GM21381 (cell line): ENCODE results near the gene CDC25B.
"Not testable (repeated sequence)": the region's sequence is repeated elsewhere in the genome, so short reads cannot be mapped to it uniquely, and the experiment has no call there.

Experiments used
- ATAC-seq: cut with Tn5 transposase; IDR thresholded peaks from one replicate; pipeline ENCODE4 v1.9.1; 2021; ENCODE audit warnings: mild to moderate bottlenecking, moderate library complexity; ENCODE audit not compliant: unreplicated experiment

Gene CDC25B

DNA sequence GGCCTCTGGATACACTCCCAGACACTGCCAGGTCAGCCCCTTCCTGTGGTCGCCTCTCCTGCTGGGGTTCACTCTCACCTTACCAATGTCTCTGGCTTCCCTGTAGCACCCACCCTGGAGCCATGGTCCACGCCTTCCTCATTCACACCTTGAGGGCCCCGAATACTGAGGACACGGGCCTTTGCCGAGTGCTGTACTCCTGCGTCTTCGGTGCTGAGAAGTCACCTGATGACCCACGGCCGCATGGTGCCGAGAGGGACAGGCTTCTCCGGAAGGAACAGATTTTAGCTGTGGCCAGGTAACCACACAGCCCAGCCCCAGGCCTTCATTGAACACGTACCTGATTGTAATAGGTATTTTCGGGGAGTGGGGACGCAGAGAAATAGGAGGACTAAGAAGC, 25.9 kb downstream of the CDC25B start:
- no peak for ATAC-seq

DNA sequence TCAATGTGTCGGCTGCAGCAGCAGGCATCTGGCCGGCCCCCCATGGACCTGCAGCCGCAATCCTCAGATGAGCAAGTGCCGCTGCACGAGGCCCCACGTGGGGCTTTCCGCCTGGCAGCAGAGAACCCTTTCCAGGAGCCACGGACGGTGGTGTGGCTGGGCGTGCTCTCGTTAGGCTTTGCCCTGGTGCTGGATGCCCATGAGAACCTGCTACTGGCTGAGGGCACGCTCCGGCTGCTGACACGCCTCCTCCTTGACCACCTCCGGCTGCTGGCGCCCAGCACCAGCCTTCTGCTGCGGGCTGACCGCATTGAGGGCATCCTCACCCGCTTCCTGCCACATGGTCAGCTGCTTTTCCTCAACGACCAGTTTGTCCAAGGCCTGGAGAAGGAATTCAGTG, 27.8 kb downstream of the CDC25B start:
- ATAC-seq = no peak

GRCh38 chr20:3825526-3825925, 29.4 kb downstream of the CDC25B start:
- ATAC-seq = no peak

DNA sequence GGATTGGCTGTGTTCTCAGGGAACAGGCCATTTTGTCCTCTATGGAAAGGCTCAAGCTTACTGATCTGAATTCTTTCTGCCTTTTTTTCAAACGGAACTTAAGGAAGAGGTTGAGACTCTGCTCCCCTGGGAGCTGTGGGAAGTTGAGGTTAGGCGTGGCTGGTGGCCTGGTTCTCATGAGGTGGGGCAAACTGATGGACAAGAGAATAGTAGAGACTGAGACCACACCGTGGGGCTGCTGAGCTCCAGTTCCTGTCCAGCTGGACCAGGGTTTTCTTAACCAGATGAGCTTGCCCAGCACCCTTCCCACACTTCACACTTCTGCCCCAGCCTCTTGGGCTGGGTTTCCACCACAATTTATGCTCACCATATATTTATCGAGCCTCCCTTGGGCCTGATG, 30.3 kb downstream of the CDC25B start:
- no peak for ATAC-seq

DNA sequence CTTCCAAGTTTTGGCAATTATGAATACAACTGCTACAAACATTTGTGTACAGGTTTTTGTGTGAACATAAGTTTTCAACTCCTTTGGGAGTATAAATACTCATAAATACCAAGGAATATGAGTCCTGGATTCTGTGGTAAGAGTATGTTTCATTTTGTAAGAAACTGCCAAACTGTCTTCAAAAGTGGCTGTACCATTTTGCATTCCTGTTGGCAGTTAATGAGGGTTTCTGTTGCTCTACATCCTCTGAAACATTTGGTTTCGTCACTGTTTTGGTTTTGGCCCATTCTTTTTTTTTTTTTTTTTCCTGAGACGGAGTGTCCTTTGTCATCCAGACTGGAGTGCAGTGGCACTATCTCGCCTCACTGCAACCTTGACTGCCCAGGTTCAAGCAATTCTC, 32.7 kb downstream of the CDC25B start:
- ATAC-seq = no peak

GRCh38 chr20:3829891-3830290, 33.8 kb downstream of the CDC25B start:
- ATAC-seq = not testable (repeated sequence)

DNA sequence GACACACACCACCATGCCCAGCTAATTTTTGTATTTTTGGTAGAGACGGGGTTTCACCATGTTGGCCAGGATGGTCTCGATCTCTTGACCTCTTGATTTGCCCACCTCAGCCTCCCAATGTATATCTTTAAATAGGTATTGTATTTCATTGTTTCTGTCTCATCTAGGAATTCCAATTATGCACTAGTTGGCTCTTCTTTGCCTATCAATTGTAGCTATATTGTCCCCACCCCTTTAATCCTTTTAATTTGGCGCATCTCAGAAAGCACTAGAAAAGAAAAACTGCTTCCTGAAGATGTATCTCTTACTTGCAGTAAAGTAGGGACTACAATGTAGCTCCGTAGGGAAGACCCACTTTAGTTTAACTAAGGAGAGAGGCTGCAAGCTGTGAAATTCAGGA, 40.0 kb downstream of the CDC25B start:
- no peak for ATAC-seq

- ATAC-seq = no peak
Measured at GRCh38 chr20:3839328-3839727, 43.2 kb downstream of the CDC25B start.

- not testable (repeated sequence) for ATAC-seq
Measured at GRCh38 chr20:3840201-3840600, 44.1 kb downstream of the CDC25B start.

GRCh38 chr20:3842348-3842930, 46.3 kb downstream of the CDC25B start:
- ATAC-seq = no peak

GRCh38 chr20:3843490-3843889, 47.4 kb downstream of the CDC25B start:
- no peak for ATAC-seq

- ATAC-seq = not testable (repeated sequence)
Measured at GRCh38 chr20:3843990-3844619, 48.0 kb downstream of the CDC25B start.

- ATAC-seq = no peak
Measured at GRCh38 chr20:3846378-3846739, 50.2 kb downstream of the CDC25B start.

- ATAC-seq = peak; percentile 90
Measured at GRCh38 chr20:3846740-3847428, 50.8 kb downstream of the CDC25B start, which contains the start of gene MAVS. Gene MAVS (plus strand): TSS chr20:3846834. CDS start chr20:3854625, 7,791 bp downstream.

DNA sequence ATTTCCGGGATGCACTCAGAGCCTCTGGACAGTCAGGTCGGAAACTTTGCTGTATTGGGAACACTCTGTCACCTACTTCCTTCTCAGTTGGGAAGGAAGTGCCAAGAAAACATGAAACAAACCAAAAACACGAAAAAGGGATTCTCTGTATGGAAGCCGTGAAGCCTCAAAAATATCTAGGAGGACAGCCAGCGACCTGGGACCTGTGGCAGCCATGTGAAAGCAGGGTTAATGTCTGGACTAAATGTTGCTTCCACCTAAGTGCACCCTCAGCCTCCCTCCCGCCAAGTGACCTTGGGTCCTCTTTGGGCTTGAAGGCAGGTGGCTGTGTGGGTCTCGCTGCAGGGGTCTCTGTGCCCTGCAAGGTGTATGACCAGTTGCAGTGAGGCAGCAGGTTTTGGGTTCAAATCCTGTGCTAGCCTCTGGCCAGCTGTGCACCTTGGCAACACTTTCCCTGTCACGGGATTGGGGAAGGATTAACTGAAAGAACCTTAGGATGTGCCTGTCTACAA, 51.4 kb downstream of the CDC25B start:
- ATAC-seq = no peak

DNA sequence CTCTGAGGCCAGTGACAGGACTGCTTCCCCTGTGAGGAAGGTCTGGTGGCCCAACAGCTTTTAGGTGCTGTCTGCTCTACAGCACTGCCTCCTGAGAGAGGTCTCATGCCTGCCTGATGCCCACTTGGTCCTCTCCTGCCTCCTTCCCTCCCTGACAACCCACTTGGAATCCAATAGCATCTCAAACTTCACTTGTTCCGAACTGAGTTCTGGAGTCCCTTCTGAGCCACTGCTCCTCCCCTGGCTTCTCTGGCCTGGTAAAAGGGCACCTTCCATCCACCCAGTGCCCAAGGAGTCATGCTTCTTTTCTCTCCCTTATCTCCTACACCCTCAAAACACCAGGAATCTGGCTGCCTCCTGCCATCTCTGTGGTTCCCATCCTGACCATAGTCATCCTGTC, 52.5 kb downstream of the CDC25B start:
- no peak for ATAC-seq

DNA sequence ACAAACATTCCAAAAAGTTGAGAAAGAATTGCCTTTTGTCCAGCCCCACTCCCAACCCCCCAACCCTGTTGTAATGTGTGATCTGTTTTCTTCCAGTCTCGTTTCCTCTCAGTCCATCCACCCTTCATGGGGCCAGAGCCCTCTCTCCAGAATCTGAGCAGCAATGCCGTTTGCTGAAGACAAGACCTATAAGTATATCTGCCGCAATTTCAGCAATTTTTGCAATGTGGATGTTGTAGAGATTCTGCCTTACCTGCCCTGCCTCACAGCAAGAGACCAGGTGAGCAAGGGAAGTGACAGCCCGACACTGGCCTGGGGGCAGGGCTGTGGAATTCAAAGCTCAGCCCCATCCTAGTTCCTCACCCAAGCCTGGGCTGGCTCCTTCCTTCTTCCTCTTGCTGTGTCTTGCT, 58.4 kb downstream of the CDC25B start:
- ATAC-seq = no peak
